SKM-1 (cell line): ENCODE results near the gene BHLHA15.

Experiments
- DNase-seq: peaks from one replicate; lab custom pipeline; 2025; ENCODE audit not compliant: unreplicated experiment; lab: John Stamatoyannopoulos, UW

Gene BHLHA15

DNA sequence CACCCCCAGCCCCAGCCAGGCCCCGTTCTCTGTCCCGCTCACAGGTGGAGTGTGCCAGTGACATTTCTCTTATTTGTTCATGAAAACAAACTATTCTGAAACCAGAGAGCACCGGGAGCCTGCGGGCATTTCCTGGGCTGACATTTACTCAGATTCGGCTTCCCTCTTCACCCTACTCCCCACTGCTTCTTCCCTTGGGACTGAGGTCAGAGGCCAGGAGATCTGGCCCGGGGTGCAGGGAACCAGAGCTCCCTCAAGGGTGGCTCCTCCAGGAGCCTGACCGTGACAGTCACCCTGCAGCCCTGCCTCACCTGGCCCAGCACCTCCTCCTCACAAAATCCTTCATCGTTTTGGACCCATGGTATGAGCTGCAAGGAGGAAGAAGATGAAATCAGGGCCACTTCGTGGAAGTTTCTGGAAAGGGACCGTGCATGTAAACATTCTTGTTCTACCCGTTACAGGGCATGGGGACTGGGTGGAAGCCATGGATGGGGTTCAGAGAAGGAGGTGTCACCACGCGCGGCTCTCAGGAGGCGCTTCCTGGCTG lies 12.2 kb downstream of the BHLHA15 start:
- DNase-seq: no peak

DNA sequence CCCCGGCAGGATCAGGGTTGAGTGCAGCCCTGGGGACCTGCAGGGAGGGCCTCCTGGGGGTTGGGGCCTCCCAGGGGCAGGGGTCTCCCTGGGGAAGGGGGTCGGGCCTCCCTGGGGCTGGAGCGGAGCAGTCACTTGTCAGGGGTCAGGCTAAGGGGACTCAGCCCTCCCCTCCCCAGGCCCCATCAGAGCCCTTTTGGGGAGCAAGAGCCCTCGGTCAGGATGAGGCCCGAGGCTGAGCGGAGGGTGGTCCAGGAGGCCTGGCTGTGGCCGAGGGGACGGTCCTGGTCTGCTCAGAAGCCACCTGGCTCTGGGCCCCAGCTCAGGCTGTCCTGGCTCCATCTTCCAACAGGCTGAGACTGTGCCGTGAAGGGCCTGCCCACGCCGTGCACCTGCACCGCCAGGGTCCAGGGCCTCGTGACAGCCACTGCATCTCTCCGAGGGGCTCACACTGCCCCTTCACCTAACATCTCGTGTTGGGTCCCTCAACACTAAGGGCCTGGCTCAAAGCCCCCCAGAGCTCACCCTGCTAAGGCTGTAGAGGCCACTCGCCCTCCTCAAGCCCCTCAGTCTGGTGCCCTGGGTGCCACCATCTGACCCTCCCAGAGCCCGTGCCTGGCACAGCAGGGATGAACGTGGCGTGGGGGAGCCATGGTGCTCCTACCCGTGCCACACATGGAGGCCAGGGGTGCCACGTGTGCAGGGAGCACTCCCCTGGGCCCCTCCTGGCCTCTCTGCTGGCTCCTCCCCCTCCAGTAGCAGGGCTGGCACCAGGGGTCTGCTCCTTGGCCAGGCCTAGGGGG lies 12.9 kb downstream of the BHLHA15 start:
- DNase-seq: no peak

DNA sequence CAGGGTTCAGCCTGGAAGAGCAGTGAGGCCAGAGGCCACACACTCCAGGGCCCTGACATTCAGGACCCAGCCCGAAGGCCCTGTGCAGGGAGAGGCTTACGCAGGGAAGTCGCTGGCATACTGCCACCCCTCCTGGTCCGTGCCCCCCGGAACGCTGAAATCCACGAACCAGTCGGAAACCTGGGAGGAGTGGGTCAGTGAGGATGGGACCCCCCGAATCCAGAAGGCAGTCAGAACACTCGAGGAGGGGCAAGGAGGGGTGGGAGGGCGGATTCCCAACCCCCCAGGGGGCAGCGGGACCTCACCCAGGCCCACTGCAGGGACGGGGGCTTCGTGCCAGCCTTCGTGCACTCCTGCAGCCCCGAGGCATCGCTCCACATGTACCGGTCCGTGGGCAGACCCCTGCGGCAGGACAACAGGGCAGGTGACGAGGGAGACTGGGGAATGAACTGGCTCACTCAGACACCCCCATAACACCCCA lies 13.5 kb downstream of the BHLHA15 start:
- DNase-seq: no peak

DNA sequence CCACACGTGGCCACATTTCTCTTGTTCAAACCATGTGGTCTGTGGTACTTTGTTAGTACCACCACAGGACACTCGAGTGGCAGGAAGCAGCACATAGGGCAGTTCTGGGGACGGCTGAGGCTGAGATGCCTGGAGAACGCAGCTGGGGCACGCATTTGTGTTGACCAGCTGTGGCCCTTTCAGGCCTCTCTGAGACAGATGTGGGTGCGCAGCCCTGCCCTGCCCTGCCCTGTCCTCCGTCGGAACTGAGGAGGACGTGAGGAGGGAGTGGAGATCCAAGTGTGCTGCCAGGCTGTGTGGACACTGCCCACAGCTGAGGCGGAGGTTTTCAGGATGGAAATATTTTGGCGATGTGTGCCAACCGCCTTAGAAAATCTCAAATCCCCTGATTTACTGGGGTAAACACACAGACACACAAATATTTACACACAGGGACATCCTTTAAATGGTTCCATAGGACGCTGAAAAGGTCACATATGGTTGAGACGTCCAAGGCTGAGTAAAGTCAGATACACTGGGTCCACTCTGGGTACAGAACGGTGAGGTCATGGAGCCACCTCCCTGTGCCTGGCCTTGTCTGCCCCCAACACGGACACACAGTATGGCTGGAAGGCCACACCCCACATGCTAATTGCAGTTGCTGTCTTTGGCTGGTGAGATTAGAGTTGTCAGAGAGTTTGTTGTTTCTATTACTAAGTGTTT lies 14.8 kb downstream of the BHLHA15 start:
- no peak for DNase-seq

DNA sequence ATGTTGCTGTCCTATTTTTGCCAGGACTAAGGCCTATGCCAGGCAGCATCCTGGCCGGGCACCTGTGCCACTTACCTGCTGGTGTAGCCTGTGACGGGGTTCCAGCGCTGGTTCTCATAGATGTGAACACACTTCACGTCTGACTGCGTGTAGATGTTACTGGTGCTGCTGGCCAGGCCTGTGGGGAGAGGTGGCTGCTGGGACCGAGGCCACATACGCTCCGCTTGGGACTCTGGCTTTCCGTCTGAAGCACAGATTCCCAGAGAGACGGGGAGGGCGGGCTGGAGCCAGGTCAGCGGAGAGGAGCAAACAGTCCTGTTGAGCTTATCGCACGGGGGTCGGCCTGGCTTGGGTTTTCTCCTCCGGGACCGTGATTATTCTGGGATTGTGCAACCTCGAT lies 16.7 kb downstream of the BHLHA15 start:
- DNase-seq: no peak

DNA sequence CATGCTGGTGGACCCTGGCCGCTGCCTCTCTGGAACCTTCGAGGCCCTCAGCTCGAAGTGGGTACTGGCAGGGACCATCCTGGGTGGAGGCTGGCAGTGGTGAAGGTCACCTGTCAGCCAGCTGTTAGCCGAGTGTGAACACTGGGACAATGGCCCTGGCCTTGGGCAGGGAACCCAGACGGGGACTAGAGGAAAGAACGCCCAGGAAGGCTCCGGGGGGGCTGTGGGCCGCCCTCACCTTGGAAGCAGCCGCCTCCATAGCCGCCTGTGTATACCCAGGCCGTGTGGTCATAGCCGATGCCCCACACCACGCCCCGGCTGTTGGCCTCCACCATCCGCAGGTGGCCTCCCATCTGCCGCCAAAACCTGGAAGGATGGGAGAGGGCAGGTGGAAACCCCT lies 17.6 kb downstream of the BHLHA15 start:
- DNase-seq: no peak

DNA sequence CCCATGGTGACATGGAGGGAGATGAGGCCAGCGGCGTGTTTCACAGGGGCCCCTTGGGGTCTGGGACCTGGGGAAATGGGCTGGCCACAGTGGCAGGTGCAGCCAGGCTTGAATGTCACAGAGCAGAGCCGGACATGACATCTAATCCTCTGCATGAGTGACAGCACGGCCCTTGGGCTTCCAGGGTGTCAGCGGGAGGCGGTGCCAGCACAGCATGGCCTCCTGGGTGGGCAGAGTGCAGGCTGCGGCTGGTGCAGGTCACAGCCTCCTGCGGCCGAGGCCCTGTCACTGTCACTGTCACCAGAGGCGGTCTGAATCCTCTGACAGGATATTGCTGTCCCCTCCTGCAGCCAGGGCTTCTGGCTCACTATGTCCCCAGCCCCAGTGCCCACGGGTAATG lies 18.2 kb downstream of the BHLHA15 start:
- no peak for DNase-seq

DNA sequence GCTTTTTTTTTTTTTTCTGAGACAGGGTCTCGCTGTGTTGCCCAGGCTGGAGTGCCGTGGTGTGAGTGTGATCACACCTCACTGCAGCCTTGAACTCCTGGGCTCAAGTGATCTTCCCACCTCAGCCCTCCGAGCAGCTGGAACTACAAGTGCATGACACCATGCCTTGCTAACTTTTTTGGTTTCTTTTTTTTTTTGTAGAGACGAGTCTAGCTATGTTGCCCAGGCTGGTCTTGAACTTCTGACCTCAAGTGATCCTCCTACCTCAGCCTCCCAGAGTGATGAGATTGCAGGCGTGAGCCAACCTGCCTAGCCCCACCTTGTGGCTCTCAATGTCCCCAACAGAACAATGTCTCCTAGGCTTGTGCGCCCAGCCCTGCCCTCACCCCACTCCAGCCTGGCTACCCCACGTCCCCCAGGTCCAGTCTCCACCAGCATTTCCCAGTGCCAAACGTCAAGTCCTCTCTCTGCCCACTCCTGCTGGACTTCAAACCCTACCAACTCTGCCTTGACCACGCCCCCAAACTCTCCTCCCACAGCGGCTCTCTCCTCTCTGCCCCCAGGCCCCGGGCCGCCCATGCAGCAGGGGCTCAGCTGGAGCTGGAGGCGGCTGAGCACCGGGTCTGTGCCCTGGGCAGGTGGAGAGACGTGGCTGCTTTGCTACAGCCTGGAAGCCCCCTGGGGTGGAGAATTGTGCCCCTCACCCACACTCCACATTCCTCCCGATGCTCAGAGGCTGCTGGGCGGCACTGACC lies 18.9 kb downstream of the BHLHA15 start:
- DNase-seq: no peak

DNA sequence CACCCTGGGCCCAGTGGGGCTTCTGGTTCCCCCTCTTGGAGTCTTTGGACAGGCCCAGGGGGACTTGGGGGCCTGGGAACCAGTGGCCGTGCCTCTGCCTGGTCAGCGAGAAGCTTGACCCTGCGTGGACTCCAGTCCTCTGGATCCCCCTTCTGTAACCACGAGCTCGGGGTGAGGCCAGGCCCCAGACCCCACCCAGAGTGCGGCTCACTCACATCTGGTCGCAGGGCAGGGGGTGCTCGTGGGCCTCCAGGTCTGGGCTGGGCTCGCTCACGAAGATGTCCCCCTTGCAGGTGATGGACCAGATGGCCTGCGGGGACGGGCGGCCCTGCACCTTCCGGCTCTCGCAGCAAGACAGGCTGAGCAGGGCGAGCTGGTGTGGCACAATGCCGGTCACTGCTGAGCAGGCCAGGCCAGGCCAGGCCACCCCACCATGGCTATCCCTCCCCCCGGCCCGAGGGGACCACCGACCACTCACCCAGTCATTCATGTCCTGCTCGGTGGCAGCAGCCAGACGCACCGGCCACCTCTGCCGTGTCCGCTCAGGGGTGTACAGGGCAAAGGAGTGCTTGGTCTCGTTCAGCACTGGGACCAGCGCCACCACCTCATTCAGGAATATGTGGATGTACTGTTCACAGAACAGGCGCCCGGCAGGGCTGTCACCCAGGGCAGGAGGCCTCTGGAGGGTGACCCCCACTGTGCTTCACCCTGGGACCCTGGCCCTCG lies 19.7 kb downstream of the BHLHA15 start:
- no peak for DNase-seq

DNA sequence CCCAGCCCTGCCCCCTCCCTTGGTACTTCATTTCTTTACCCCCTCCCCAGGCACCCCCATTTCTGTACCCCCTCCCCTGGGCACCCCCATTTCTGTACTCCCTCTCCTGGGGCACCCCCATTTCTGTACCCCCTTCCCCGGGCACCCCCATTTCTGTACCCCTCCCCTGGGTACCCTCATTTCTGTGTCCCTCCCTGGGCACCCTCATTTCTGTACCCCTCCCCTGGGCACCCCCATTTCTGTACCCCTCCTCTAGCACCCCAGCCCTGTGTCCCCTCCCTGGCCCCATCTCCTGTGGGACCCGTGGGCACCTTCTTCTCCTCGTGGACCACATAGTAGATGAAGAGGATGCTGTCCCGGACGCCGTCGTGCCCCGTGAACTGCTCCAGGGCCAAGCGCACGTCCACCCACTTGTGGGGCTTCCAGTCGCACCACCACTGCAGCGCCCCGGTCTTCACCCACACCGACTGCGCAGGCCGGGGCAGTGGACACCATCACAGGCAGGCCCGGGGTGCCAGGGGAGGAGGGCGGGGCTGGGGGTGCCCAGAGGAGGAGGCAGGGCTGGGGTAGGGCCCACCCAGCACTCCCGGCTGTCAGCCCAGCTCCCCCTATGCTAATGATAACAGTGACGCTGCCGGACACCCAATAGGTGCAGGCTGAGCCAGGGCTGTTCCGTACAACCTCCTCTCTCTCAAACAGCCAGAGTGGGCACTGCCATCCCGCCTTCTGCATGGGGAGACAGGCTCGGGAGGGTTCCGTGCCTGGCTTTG lies 20.4 kb downstream of the BHLHA15 start:
- DNase-seq: no peak

DNA sequence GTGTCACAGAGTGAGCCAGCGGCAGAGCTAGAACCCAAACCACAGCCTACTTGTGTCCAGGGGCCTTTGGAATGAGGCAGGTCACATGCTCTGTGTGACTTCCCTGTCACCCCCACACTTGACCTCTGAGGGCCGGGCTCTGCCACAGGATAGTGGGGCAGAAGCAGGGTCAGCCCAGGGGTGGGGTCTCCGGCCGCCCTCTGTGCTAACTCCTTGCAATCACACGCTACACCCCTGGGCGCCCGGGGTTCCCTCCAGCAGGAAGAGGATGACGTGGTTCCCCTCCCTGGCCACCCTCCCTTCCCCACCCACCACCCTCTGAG lies 21.0 kb downstream of the BHLHA15 start:
- no peak for DNase-seq

DNA sequence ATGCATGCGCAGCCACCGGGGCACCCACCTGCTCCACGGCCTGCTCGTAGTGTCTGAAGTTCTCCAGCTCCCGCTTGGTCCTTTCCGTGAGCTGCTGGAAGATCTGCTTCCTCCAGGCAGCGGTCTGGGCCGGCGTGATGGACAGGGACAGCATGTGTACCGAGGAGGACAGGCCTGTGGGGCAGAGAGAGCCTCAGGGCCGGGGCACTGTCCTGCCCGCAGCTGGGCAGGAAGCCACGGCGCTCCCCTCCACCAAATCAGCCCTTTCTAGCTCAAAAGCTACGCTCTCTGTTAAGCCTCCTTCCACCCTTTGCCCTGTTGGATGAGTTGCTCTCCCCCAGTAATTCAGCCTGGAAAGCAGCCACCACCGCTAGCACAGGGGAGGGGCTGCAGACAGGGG lies 21.6 kb downstream of the BHLHA15 start:
- DNase-seq: no peak

DNA sequence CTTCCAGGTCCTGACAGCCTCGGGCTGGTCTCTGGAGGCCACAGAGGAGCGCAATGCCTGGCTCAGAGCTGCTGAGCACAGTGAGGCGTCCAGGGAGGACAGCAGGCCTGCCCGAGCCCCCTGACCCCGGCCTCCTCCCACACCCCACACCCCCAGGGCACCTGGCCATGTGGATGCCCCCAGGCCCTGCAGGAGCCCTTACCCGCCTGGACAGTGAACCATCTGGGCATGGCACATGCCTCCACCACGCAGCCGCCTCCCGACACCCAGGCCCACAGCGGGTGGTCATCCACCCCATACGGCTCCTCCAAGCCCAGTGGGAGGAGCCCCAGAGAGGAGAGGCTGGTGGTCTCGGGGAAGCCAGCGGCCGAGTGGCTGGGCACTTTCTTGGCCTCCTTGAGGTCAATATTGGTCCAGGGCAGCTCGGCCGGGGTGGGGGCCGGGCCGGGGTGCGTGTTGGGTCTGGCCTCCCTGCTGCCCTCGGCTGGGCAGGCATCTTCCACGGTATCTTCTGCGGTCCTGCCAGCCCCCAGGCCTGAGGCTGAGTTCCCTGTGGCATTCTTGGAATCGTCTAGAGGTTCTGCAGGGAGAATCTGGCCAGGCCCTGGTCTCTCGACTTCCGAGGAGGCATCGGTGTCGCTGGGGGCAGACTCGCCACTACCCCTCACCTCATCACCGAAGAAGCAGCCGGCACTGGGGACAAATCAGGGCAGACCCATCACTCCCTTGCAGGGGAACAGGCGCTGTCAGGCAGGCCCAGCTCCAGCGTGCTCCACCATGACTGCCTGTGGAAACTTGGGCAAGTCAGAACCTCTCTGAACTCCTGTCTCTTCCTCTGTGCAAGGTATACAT lies 22.2 kb downstream of the BHLHA15 start:
- DNase-seq: no peak

DNA sequence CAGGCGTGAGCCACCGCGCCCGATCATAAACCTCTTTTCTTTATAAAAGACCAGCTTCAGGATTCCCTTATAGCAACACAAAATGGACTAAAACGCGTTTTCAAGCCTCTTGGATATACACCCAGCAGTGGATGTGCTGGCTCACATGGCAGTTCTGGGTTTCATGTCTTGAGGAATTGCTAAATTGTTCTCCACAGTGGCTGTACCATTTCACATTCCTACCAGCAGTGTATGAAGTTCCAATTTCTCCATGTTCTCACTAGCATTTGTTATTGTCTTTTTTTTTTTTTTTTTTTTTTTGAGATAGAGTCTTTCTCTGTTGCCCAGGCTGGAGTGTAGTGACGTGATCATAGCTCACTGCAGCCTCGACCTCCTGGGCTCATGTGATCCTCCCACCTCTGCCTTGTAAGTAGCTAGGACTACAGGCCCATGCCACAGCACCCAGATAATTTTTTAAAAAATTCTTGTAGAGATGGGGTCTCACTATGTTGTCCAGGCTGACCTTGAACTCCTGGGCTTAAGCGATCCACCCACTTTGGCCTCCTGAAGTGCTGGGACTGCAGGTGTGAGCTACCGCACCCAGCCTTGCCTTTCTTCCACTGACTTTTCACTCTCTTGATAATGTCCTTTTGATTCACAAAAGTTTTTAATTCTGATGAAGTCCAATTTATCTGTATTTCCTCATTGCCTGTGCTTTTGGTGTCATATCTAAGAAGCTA lies 23.3 kb downstream of the BHLHA15 start:
- DNase-seq: no peak

DNA sequence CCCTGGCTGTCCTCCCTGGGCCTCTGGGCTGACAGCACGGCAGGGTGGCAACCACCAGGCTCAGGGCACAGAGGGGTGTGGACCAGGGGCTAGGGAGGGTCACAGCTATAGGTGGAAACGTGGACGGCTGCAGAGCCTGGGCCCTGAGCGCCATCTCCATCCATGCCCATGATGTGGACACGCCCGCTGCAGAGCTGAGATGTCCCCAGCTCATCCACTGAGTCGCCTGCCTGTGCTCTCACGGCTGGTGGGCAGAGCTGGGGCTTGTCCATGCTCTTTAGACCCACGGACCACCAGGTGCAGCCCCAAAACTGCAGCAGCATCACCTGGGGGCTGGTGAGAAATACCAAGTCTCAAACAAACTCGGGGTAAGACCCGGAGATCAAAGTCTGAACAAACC lies 24.7 kb downstream of the BHLHA15 start:
- no peak for DNase-seq

DNA sequence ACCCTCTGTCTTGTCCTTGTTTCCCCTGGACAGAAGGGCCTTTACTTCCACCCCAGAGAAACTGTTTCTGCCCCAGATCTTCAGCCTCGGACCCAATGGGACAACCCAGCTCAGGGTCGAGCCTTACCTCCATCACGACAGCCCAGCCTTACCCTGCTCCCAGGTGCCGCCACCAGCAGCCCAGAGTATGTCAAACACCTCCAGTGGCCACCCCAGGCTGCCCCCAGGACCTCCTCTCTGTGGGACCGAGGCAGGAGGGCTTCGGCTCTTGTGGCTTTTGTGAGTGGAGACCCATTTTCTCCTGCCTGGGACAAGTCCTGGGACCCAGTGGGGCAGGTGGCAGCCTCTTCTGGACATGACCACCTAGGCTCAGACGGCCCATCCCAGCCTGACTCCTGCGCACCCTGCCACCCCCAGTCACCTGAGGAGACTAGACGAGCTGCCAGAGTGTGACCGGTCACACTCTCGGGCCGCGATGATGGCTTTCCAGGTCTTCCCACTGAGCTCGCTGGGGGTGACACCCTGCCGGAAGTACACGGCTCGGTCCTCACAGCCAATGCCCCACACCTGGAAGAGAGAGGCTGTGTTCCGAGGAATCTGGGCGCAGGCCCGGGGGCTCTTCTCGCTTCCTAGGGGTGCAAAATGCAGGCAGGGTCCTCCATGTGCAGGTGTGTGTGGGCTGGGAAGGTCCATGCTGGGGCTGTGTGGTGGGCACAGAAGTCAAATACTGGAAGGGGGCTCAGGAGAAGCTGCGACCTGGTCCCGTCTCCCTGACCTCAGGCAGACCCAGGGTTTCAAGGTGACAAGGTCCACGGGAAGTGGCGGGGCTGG lies 25.3 kb downstream of the BHLHA15 start:
- no peak for DNase-seq

DNA sequence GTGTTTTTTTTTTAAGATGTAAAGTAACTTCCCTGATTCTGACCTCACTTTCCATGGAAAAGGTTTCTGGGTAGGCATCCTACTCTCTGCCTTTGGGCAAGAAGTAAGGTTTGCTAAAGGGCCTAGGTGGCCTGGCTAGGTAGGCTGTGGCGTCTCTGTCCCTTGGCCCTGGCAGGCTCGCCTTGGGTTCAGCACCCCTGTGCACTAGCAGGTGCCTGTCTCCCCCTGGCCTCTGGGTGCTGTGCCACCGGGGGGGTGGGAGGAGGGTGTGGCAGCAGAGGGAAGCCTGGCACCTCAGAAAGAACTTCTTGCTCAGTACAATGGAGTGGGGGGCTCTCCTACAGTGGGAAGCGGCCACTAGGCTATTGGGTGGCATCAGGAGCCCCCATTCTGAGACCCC lies 26.8 kb downstream of the BHLHA15 start:
- DNase-seq: no peak

DNA sequence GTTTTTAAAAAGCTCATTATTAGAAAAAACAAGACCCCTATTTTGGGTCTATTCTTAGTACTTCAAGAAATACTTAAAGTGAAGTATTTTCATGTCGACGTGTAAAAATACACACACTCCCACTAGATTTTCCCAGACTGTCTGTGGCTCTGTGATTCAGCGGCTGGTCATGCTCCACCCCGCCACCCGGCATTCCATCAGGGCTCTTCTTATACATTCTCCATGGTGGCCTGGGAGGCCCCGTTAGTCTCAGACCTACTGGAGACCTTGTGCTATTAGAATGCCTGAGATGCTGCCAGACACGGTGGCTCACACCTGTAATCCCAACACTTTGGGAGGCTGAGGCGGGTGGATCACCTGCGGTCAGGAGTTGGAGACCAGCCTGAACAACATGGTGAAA lies 27.7 kb downstream of the BHLHA15 start:
- DNase-seq: no peak
